ENCODE results near the gene HSD17B11. TPM values are rescaled to one million over a fixed set of nuclear protein-coding genes. Genes with fewer than 3 reads are reported as not detected.

Gene HSD17B11, protein sequence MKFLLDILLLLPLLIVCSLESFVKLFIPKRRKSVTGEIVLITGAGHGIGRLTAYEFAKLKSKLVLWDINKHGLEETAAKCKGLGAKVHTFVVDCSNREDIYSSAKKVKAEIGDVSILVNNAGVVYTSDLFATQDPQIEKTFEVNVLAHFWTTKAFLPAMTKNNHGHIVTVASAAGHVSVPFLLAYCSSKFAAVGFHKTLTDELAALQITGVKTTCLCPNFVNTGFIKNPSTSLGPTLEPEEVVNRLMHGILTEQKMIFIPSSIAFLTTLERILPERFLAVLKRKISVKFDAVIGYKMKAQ
- total RNA-seq = 17.5 and 29.1 TPM in 2 replicates

DNA sequence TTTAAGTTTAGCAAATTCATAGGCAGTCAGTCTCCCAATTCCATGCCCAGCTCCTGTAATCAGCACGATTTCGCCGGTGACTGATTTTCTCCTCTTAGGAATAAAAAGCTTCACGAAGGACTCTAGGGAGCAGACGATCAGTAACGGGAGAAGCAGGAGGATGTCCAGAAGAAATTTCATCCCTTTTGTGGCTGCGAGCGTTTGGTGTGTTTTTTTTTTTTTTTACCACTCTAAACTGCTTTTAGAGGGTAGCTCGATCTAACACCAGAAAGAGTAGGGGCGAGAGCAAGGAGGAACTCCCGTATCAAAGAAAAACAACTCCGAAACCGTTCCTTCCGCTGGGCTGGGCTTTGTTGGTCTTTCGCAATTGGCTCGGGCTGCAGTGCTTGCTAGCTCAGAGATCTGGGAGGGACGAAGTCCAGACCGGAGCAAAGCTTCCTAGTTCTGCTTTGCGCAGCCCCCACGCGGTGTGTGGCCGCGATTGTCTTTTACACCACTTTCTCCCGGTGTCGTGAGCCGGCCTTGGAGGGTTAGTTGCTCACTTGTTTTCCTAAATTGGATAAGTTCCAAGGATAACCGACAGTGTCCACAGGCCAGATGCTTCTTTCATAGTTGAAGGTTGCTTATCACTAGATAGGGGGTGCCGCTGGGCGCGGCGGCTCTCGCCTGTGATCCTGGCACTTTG, at the start of gene HSD17B11:
Gene HSD17B11 (minus strand): TSS at position 298 of the 685 bp plus-strand sequence. CDS start 118 bp downstream, at position 180.

GRCh38 chr4:87422104-87423052, 31.4 kb upstream of the HSD17B11 start, which contains the start of gene NUDT9:
TSS of gene NUDT9 (plus strand) at chr4:87422573. CDS start at chr4:87422906, 333 bp downstream.

DNA sequence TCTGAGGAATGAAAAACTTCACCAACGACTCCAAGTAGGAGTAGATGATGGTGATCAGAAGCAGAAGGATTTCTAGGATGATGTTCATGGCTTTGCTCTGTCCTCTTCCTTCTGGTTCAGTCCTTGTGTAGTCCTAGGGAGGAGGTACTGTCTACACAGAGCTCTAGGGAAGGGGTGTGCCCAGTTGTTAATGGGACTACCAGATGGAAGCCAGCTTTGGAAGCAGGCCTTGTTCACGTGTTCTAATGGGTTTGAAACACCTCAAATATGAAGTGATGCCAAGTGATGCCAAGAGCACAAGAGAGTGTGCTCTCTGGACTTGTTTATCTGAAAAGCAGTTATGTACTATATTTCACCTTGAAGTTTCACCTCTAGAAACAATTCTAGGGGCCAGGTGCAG, 68.2 kb downstream of the HSD17B11 start, which contains the start of gene HSD17B13:
Gene HSD17B13 (minus strand): TSS at position 129 of the 400 bp plus-strand sequence. CDS start 41 bp downstream, at position 88.

Other genes starting within 250 kb of the HSD17B11 start
- 16.6 and 24.3 TPM in 2 replicates for gene KLHL8, start 170.6 kb downstream of the HSD17B11 start, total RNA-seq
- 0.05 and 0.30 TPM in 2 replicates for gene HSD17B13, start 68.3 kb downstream of the HSD17B11 start, total RNA-seq
- gene NUDT9, start 31.4 kb upstream of the HSD17B11 start, total RNA-seq = 15.2 and 17.8 TPM in 2 replicates
- gene SPARCL1, start 138.2 kb upstream of the HSD17B11 start, total RNA-seq = not detected in 2 replicates
- gene DSPP, start 217.3 kb upstream of the HSD17B11 start, total RNA-seq = not detected in 2 replicates